Activated T-helper 17 cell treated with anti-CD3 and anti-CD28 coated beads, Interleukin-2, amount 50 U/mL, for 72 hours (primary cell): ENCODE data around the gene COL16A1. TPM values are rescaled to one million over a fixed set of nuclear protein-coding genes. Genes with fewer than 3 reads are reported as not detected.

Experiments
- ATAC-seq: fragments of 150-1000 bp; cut with Tn5 transposase; replicated peaks from 2 replicates; pipeline ENCODE4 v1.10.0; 2021; ENCODE audit warnings: mild to moderate bottlenecking, moderate library complexity
- H3K27ac Mint-ChIP-seq: one replicate; pipeline ENCODE4 v1.8.0; 2022; ENCODE audit warnings: mixed read lengths
- H3K27me3 Mint-ChIP-seq: one replicate; pipeline ENCODE4 v1.8.0; 2022; ENCODE audit warnings: mixed read lengths
- H3K36me3 Mint-ChIP-seq: one replicate; pipeline ENCODE4 v1.8.0; 2022; ENCODE audit warnings: low read depth, mild to moderate bottlenecking, mixed read lengths
- H3K4me1 Mint-ChIP-seq: one replicate; pipeline ENCODE4 v1.8.0; 2022; ENCODE audit warnings: mixed read lengths
- H3K4me3 Mint-ChIP-seq: one replicate; pipeline ENCODE4 v1.8.0; 2022; ENCODE audit warnings: mild to moderate bottlenecking, mixed read lengths
- H3K9me3 Mint-ChIP-seq: one replicate; pipeline ENCODE4 v1.8.0; 2022; ENCODE audit warnings: mixed read lengths
- total RNA-seq, 2 donors: library from RNA; stranded (reverse); gene quantifications; one replicate each; pipeline ENCODE4 v1.2.3, GENCODE V29; 2022

Gene COL16A1
- total RNA-seq, 2 donors from 2014 or later: not detected

- H3K36me3 Mint-ChIP-seq: no peaks in the 10 kb centered on the region
- peaks cover 7% of the 10 kb centered on the region for H3K27me3 Mint-ChIP-seq
- peak overlapping the region; percentile 31 for H3K4me3 Mint-ChIP-seq
- H3K27ac Mint-ChIP-seq: peak overlapping the region; percentile 80
- peak; percentile 99 for ATAC-seq
- H3K9me3 Mint-ChIP-seq: no peaks in the 10 kb centered on the region
- H3K4me1 Mint-ChIP-seq: peaks cover 5% of the 10 kb centered on the region
Observed at GRCh38 chr1:31605908-31606427, 97.8 kb downstream of the COL16A1 start.

Other genes starting within 250 kb of the COL16A1 start
- gene TINAGL1, start 127.5 kb downstream of the COL16A1 start, total RNA-seq: not detected
- not detected for gene HCRTR1, start 86.3 kb downstream of the COL16A1 start, total RNA-seq
- 10 to 100 TPM; 32.7 to 51.5 TPM for gene PEF1, start 59.1 kb downstream of the COL16A1 start, total RNA-seq
- gene ADGRB2, start 60.3 kb upstream of the COL16A1 start, total RNA-seq: 1 to 10 TPM in 1 of 2 donors, under 1 TPM in 1; 0.24 to 4.5 TPM
- 1 to 10 TPM in 1 of 2 donors, under 1 TPM in 1; 0.84 to 1.8 TPM for gene SPOCD1, start 112.0 kb upstream of the COL16A1 start, total RNA-seq
- gene PTP4A2, start 234.4 kb upstream of the COL16A1 start, total RNA-seq: 100 to 1,000 TPM; 285 to 351 TPM